ENCODE data around the gene PLA2G5.

Gene PLA2G5

GRCh38 chr1:20068722-20069121 is 1.3 kb upstream of the PLA2G5 start:
- DNase-seq (ENCODE audit: low read depth in 2 of 2), result no peak

GRCh38 chr1:20070357-20070756 is 363 bp downstream of the PLA2G5 start:
- no peak for DNase-seq (ENCODE audit: low read depth in 2 of 2)

- DNase-seq (ENCODE audit: low read depth in 2 of 2), result no peak
These were observed 1.4 kb downstream of the PLA2G5 start for GRCh38 chr1:20071416-20071815.

DNA sequence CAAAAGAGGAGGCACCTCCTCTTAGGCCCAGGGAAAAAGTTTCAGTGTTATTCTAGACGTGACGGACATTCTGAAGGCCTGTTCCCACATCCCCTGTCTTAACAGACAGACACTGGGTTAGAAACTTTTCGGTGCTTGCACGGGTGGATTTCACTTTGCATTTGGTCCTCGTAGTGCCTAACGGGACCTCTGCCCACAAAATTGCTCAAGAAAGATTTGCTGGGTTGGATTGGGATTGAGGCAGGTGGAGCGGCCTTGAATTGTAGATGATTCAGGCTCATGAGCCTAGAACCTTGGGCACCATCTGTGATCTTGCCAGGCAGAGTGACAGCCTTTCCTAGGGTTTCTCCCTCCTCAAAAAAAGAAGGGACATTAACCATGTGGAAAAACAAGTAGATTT is 2.8 kb downstream of the PLA2G5 start:
- DNase-seq (ENCODE audit: low read depth in 2 of 2), result no peak

DNA sequence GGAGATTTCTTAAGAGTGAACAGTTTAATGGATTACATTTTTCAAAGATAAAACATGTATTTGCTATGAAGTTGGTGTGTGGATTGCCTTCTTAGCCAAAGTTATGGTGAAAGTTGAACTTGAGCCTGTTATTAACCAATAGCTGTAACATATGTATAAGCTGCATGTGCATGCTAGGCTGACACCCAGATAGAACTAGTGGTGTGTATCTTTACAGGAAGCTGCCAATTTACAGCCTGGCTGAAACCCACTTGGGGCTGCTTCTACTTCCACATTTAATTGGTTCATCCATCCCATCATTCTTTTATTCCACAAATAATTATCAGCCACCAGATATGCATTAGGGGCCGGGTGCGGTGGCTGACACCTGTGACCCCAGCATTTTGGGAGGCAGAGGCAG is 3.3 kb downstream of the PLA2G5 start:
- no peak for DNase-seq (ENCODE audit: low read depth in 2 of 2)

- DNase-seq (ENCODE audit: low read depth in 2 of 2), result no peak
These were observed 4.2 kb downstream of the PLA2G5 start for GRCh38 chr1:20074055-20074724.

- no peak for DNase-seq (ENCODE audit: low read depth in 2 of 2)
These were observed 4.8 kb downstream of the PLA2G5 start for GRCh38 chr1:20074725-20075171.

DNA sequence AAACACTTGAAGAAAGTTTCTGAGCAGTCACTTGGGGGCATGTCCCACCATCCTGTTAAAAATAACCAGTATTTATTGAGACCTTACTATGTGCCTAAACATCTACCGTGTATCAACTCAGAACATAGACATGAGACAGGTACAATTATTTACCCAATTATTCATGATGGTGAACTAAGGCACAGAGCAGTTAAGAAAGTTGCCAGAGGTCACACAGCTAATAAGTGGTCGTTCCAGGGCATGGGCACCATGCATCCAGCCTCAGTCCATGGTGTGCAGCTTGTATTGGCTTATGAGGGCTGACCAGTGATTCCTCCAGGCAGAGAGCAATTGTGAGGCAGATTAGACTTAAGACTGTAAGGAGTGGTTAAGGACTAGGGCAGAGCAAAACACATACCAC is 5.4 kb downstream of the PLA2G5 start:
- DNase-seq (ENCODE audit: low read depth in 2 of 2), result no peak

- DNase-seq (ENCODE audit: low read depth in 2 of 2), result no peak
These were observed 6.2 kb downstream of the PLA2G5 start for GRCh38 chr1:20076223-20076622.

DNA sequence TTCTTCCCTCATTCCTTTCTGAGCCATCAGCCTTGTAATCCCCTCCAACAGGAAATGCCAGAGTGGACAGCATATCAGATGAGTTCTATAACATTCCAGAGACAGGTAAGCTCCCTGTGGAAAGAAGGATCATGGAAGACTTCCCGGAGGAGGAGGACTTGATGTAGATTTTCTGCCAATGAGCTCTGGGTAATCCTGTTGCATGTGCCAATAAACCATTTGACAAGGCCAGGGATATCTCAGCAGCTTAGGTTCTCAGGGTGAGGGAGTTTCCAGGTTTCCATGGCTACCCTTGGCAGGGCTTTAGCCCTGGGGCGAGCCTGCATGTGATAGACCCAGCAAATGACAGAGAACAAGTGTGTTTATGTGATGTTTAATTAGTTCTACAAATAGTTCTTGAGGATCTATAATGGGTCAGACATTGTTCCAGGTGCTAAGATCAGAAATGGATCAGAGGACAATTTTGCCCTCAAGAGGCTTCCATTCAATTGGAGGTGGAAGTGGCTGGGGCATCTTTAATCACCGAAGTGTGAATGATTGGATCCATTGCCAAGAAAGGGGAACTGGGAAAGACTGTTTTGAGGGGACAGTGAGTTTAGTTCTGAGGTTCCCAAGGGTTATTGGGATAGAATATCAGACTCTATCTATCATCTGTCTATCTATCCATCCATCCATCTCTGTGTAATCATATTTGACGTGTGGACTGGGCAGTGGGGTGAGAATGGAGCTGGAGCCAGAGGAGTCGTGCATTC is 6.9 kb downstream of the PLA2G5 start:
- DNase-seq (ENCODE audit: low read depth in 2 of 2), result no peak

DNA sequence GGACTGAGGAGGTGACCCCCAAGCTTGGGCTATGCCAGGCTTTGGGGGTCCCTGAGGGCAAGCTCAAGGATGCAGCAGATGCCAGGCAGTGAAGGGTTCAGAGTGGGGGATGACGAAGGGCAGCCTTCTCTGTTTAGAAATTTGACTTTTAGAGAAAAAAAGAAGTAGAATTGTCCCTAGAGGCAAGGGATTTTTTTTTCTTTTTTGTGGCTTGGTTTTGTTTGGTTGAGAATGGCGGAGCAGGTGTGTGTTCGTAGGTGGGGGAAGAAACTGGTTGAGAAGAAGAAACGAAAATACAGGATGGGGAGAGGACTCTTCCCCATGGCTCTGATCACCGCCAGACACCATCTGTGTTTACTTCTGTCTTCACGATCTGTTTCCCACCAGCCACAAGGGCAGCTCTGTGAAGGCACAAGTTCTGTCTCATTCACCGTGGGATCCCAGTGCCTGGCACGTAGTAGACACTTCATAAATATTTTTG is 8.2 kb downstream of the PLA2G5 start:
- no peak for DNase-seq (ENCODE audit: low read depth in 2 of 2)

GRCh38 chr1:20078711-20079110 is 8.7 kb downstream of the PLA2G5 start:
- no peak for DNase-seq (ENCODE audit: low read depth in 2 of 2)

GRCh38 chr1:20079661-20080305 is 9.8 kb downstream of the PLA2G5 start:
- no peak for DNase-seq (ENCODE audit: low read depth in 2 of 2)

DNA sequence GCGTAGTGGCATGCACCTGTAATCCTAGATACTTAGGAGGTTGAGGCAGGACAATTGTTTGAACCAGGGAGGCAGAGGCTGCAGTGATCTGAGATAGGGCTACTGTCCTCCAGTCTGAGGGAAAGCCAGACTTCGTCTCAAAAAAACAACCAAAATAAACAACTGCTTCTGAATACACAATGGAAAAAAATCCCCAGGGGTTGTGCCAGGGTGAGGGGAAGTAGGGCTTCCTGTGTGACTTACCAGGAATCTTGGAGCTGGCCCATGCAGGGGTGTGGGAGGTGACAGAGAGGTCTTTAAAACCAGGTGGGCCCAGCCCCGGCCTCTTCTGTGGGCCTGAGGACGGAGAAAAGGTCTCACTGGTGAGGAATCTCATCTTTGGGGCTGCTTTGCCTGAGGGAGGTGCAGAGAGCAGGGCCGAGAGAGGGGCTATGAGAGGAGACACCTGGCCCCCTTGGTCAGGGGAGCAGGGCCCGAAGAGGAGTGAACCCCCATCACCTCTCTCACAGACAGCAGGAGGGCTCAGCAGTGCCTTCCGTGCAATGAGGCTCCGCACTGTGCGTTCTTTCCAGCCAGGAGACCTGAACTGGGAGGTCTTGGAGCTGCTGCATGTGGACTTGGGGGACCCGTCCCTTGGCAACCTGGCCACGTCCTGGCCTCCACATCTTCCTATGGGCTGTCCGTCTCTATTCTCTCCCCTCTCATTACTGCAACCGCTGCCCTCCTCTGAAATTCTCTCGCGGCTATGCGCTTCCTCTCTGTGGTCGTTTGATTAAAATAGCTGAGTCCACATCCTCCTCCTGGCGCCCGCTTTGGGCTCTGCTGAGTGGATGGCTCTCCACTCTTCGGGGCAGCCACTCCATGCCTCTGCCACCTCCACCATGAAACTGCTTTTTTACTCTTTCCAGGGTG is 10.7 kb downstream of the PLA2G5 start:
- DNase-seq (ENCODE audit: low read depth in 2 of 2), result no peak

DNA sequence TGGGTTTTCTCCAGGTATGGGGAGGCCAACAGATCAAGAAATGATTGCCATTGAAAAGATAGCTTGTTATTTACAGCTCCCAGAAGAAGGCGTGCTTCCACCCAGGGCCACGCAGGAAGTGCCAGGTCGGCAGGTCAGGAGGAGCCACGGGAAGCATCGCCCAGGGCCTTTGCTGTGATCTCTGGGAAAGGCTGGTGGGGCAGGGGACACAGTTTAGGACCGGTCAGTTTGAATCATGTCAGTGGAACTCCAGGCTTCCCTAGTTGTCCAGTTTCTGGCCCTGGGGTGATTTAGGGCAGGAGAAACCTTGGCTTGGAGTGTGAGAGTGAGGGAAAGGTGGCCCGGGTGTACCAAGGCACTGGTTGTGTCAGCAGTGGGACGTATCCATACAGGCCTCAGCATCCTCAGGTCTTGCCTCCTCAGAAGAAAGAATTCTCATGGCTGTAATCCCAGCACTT is 11.4 kb downstream of the PLA2G5 start:
- DNase-seq (ENCODE audit: low read depth in 2 of 2), result no peak

DNA sequence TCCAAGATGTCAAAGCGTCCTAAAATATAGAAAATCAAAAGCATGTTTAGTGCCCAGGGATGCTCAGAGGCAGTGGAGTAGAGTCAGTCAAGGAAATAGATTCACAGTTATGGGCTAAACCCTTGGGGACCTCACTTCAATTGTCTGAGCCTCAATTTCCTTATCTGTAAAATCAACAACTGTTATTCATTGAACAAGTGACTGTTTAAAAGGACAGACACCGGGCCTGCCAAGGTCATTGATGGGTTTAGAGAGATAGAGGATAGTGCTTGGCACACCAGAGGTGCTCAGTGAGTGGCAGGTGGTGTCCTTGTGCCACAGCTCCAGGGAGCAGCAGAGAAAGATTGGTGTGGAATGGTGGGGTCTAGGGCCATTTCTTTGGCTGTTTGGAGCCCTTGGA is 12.8 kb downstream of the PLA2G5 start:
- no peak for DNase-seq (ENCODE audit: low read depth in 2 of 2)

DNA sequence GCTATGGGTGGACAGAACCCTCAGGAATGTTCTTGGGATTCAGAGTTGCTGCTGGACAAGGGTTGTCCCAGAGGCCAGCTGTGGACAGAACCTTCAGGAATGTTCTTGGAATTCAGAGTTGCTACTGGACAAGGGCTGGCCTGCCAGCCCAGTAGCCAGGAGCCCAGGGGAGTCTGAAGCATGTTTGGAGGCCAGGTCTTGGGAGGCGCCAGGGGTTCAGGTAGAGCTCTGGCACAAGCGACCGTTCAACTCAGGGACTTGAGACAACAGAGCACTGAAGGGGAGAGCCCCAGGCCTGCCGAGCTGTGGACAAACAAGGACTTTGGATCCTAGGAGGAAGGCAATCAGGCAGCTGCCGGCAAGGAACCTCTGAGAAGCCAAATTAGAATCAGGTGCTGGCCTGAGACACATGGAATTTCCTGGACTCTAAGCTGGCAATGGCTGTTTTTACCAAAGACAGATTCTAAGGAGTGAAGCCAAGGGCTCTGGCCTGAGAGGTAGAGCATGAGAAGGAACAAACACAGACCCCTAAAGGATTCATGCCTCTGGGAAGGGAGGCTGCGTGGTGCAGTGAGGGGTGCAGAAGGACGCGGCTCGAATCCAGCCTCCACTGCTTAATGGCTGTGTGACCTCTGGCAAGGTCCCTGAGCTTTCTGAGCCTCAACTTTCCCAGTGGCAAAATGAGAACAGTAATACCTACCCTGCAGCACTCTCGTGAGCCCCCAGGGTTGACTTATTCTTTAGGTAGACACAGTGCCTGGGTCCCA is 13.4 kb downstream of the PLA2G5 start:
- no peak for DNase-seq (ENCODE audit: low read depth in 2 of 2)

GRCh38 chr1:20086800-20087199 is 16.8 kb downstream of the PLA2G5 start:
- no peak for DNase-seq (ENCODE audit: low read depth in 2 of 2)

- DNase-seq (ENCODE audit: low read depth in 2 of 2), result no peak
These were observed 17.7 kb downstream of the PLA2G5 start for GRCh38 chr1:20087668-20088067.

DNA sequence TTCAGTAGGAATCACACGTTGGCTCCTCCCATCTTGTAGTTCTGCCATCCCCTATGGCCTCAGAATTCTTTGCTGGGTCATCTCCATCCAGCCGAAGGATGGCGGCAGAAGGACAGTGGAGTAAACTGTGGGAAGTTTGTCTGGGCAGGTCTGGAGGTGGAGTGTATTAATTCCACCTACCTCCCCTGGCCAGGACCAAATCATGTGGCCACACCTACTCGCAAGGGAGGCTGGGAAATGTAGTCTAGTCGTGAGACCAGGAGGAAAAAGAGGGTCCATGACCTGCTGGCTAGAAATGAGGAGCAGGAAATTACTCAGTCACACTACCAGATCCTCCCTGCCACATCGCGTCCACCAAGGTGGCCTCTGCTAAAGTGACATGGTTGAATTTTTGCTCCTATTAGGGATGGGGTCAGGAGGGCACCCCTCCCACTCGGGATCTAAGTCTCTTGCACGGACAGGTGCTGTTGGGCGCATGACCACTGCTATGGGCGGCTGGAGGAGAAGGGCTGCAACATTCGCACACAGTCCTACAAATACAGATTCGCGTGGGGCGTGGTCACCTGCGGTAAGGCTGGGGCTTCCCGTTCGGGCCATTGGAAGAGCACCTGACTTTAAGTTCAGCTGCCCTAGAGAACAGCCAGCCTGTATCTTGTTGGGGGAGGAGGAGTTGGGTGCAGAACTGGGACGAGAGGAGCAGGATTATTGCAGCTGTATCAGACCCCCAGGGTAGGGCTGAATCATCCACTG is 19.5 kb downstream of the PLA2G5 start:
- DNase-seq (ENCODE audit: low read depth in 2 of 2), result no peak

Data from activated CD8-positive, alpha-beta memory T cell treated with anti-CD3 and anti-CD28 coated beads for 4 hours (primary cell).